ENCODE data around the gene PLN. TPM values are rescaled to one million over a fixed set of nuclear protein-coding genes. Genes with fewer than 3 reads are reported as not detected.

Gene PLN
- polyA plus RNA-seq, 3 donors = 0.28 TPM; not detected in 2

DNA sequence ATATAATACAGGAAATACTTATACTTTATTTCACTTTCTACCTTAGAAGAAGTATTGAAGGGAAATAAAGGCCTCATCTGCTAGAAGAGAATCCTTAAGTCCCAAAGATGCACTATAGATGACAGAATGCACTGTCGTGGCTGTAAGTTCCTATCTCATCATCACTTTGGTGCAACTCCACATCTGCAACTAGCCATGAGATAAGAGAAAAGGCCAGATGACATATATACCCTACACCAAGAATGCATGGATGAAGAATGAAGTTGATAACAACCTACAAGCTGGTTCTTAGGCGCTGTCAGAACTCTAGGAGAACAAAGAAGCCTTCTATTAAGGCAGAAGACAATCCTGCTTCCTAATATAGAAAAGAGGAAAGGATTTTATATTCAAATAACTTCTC, 11.6 kb upstream of the PLN start:
- TF ChIP-seq, protein P1, sequence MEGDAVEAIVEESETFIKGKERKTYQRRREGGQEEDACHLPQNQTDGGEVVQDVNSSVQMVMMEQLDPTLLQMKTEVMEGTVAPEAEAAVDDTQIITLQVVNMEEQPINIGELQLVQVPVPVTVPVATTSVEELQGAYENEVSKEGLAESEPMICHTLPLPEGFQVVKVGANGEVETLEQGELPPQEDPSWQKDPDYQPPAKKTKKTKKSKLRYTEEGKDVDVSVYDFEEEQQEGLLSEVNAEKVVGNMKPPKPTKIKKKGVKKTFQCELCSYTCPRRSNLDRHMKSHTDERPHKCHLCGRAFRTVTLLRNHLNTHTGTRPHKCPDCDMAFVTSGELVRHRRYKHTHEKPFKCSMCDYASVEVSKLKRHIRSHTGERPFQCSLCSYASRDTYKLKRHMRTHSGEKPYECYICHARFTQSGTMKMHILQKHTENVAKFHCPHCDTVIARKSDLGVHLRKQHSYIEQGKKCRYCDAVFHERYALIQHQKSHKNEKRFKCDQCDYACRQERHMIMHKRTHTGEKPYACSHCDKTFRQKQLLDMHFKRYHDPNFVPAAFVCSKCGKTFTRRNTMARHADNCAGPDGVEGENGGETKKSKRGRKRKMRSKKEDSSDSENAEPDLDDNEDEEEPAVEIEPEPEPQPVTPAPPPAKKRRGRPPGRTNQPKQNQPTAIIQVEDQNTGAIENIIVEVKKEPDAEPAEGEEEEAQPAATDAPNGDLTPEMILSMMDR (IDR thresholded peaks at IDR 0.05) = no peak
- Histone ChIP-seq H3K79me2 (ENCODE audit: insufficient read depth, low read length) (no peaks in the 10 kb centered on the region), H3K27me3 (ENCODE audit: control insufficient read depth in 2 of 2, insufficient read depth in 2 of 2, low read length in 2 of 2) (no peaks in the 10 kb centered on the region), H4K20me1 (ENCODE audit: insufficient read depth, low read length) (peaks cover 90% of the 10 kb centered on the region), H3K36me3 (replicated peaks in 1 of 2; ENCODE audit: control insufficient read depth in 1 of 2, insufficient read depth in 2 of 2, low read length in 2 of 2) (no peaks in the 10 kb centered on the region), H3K4me3 (replicated peaks in 1 of 3; ENCODE audit: low read depth in 2 of 3, low read length in 3 of 3) (no peak overlapping the region), H3K4me2 (replicated peaks; ENCODE audit: extremely low read depth, low read length, poor library complexity, severe bottlenecking) (no peak overlapping the region), H3K9ac (ENCODE audit: insufficient read depth, low read length, poor library complexity, severe bottlenecking) (no peak overlapping the region), H3K27ac (ENCODE audit: low read depth in 1 of 2, low read length in 2 of 2) (no peak overlapping the region), H3K4me1 (ENCODE audit: control insufficient read depth in 1 of 2, insufficient read depth in 2 of 2, low read length in 2 of 2) (no peaks in the 10 kb centered on the region), H2AFZ (ENCODE audit: insufficient read depth, low read depth, low read length, poor library complexity, severe bottlenecking) (no peak overlapping the region), H3K9me3 (replicated peaks in 1 of 2; ENCODE audit: control insufficient read depth in 1 of 2, insufficient read depth in 1 of 2, low read length in 2 of 2) (no peaks in the 10 kb centered on the region)
- no peaks in the 10 kb centered on the region for H3K27me3 Mint-ChIP-seq (ENCODE audit: low read depth in 3 of 3)
- H3K4me1 Mint-ChIP-seq = no peaks in the 10 kb centered on the region
- intact Hi-C loops (cut with micrococcal nuclease) = no loop called here
- no peak for DNase-seq
- H3K9me3 Mint-ChIP-seq = no peaks in the 10 kb centered on the region
- H3K4me3 Mint-ChIP-seq = no peak overlapping the region
- WGBS (ENCODE audit: insufficient coverage) = no CpG with 5 or more reads among the region's 2 CpGs
- peaks cover 2 to 10% of the 10 kb centered on the region in 2 donors for H3K36me3 Mint-ChIP-seq
- H3K27ac Mint-ChIP-seq = no peak overlapping the region

DNA sequence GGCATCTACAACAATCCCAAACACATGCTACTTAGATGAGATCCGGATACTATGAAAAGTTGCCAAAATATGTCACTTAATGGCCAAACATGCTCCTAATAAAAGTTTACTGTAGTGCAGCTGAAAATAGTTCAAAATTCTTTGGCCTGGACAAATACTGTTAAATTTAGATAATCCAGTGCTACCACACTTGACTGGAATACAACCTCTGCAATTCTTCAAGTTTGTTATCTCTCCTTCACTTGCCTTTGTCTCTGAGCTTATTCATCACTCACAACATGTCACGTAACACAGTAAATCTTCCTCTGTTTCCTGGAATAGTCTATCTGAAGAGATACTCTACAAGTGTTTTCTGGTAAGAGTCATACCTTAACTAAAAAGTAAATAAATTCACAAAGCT, 10.5 kb upstream of the PLN start:
- H2AFZ ChIP-seq (ENCODE audit: insufficient read depth, low read depth, low read length, poor library complexity, severe bottlenecking) = no peak overlapping the region
- Mint-ChIP-seq H3K27ac (peak overlapping the region in 1 of 7 donors; percentile 5), H3K27me3 (ENCODE audit: low read depth in 3 of 3) (no peaks in the 10 kb centered on the region), H3K36me3 (peaks cover 0 to 6% of the 10 kb centered on the region in 2 donors), H3K4me3 (no peak overlapping the region), H3K4me1 (no peaks in the 10 kb centered on the region), H3K9me3 (no peaks in the 10 kb centered on the region)
- no peak overlapping the region for H3K4me3 ChIP-seq (replicated peaks in 1 of 3; ENCODE audit: low read depth in 2 of 3, low read length in 3 of 3)
- no peaks in the 10 kb centered on the region for H3K4me1 ChIP-seq (ENCODE audit: control insufficient read depth in 1 of 2, insufficient read depth in 2 of 2, low read length in 2 of 2)
- H3K36me3 ChIP-seq (replicated peaks in 1 of 2; ENCODE audit: control insufficient read depth in 1 of 2, insufficient read depth in 2 of 2, low read length in 2 of 2) = no peaks in the 10 kb centered on the region
- DNase-seq = no peak
- no peaks in the 10 kb centered on the region for H3K79me2 ChIP-seq (ENCODE audit: insufficient read depth, low read length)
- H3K9me3 ChIP-seq (replicated peaks in 1 of 2; ENCODE audit: control insufficient read depth in 1 of 2, insufficient read depth in 1 of 2, low read length in 2 of 2) = no peaks in the 10 kb centered on the region
- TF ChIP-seq, protein P1 (IDR thresholded peaks at IDR 0.05) = no peak
- H4K20me1 ChIP-seq (ENCODE audit: insufficient read depth, low read length) = peaks cover 91% of the 10 kb centered on the region
- intact Hi-C loops (cut with micrococcal nuclease) = no loop called here
- H3K27ac ChIP-seq (ENCODE audit: low read depth in 1 of 2, low read length in 2 of 2) = no peak overlapping the region
- H3K4me2 ChIP-seq (replicated peaks; ENCODE audit: extremely low read depth, low read length, poor library complexity, severe bottlenecking) = no peak overlapping the region
- H3K9ac ChIP-seq (ENCODE audit: insufficient read depth, low read length, poor library complexity, severe bottlenecking) = no peak overlapping the region
- no CpG with 5 or more reads among the region's 2 CpGs for WGBS (ENCODE audit: insufficient coverage)
- H3K27me3 ChIP-seq (ENCODE audit: control insufficient read depth in 2 of 2, insufficient read depth in 2 of 2, low read length in 2 of 2) = no peaks in the 10 kb centered on the region

All from CD14-positive monocyte (primary cell).